HCEC 1CT (cell line): ENCODE results near the gene CDC40.
"Not testable (repeated sequence)": the region's sequence is repeated elsewhere in the genome, so short reads cannot be mapped to it uniquely, and the experiment has no call there.

Source experiments
- DNase-seq: peaks from one replicate; pipeline ENCODE4 v3.0.0-alpha.2; 2017

Gene CDC40

DNA sequence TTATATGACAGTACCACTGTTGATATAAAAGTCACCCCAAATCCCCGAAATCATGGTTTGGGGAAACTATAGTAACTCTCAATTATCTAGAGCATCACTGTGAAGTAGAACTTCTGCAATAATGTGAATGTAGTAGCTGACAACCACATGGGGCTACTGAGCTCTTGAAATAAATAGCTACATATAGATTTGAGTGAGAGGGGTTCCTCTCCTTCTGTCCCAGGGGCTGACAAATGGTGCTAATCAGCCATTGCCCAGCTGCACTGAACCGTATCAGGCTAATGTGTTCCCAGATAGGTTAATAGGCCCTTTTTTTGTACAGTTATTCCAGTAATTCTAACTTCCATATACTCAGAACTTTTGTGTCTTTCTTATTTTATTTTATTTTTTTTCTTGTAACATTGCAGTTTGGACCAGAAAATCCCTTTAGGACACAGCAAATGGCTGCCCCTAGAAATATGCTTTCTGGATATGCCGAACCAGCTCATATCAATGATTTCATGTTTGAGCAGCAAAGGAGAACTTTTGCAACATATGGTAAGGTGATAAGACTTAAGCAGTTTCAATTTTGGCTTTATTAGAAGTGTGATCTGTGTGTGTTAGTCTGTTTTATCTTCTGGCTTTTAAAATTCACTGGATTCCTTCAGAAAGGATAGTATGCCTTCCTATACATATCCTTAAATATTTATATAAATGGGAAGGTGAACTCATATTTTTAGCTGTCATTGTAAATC, 21.1 kb downstream of the CDC40 start:
- DNase-seq: no peak

DNA sequence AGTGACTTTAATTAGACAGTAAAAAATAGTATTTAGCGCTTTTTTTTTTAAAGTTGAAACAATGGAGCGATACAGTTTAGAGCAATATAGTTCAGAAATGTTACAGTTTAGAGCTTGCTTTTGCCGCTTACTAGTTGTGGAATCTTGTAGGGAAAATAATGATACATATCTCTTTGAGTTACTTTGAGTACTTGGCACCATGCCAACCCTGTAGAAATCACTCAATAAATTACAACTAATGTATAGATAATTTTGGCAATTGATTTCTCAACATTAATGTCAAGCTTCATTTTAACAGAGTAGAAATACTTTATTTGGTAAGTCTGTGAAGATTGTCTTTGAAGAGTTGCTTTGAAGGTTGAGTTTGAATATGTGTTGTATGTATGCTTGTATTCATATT, 27.4 kb downstream of the CDC40 start:
- DNase-seq: no peak

DNA sequence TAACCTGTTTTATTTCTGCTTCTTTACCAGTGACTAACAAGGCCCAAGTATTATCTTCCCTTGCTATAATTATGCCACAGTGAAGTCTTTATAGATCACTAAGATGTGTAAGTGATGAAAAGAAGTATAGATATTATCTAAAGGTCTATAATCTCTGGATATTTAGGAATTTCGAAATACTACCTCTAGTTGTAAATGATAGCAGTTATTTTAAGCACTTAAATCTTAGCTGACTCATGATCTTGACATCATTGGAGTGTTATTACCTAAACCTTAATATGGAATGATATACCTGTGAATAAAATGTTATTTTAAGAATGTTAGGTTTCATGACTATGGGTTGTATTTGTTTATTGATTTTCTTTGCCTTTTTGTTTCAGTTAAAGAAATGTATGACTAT, 31.5 kb downstream of the CDC40 start:
- DNase-seq: no peak

DNA sequence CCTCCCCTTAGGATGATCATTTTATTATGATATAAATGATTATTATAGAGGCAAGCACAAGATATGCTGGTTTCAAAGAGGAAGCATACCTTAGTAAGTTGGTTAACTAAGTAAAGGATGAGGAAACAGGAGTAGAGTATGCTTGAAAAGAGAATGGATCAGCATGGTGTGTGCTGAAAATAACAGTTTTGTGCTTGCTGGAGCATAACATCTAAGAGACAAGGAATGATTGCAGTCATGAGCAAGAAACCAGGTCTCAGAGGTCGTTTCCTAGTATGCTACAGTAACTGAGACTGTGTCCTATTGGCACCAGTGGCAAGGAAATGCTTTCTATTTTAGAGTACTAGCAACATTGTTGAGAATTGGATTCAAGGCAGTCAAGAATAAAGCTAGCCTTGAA, 34.1 kb downstream of the CDC40 start:
- no peak for DNase-seq

DNA sequence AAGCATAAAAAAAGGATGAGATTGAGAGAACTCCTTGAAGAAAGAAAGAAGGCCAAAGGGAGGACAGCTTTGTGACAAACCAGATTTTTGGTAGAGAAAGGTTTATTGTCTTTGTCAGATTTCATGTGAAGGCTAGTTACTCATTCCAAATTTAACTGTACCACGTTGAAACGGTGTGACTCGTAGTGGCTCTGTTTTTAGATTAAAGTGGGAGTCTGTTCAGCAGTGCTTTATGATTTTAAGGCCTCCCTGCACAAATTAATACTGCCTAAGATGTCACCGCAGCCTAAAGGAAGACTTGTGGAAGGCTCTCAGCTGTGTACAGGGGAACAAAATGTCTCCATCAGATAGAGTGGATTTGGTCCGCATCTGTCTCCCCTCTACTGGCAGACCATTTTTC, 35.9 kb downstream of the CDC40 start:
- no peak for DNase-seq

DNA sequence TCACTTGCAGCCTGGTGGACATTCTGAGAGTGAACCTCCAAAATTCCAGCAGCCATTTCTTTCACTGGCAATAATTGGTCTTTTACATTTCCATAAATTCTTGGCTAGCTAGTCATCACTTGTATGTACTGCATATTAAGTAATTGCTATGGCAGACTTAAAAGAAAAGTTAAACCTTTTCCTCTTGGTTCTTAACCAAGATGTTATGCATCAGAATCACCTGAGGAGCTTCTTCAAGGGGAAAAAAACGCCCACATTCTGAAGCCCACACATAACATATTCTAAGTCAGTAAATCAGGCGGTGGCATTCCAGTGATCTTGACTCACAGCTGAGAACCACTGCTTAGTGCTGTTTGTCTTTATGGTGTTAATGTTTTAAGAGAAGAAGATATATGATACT, 37.0 kb downstream of the CDC40 start:
- peak; percentile 40 for DNase-seq

DNA sequence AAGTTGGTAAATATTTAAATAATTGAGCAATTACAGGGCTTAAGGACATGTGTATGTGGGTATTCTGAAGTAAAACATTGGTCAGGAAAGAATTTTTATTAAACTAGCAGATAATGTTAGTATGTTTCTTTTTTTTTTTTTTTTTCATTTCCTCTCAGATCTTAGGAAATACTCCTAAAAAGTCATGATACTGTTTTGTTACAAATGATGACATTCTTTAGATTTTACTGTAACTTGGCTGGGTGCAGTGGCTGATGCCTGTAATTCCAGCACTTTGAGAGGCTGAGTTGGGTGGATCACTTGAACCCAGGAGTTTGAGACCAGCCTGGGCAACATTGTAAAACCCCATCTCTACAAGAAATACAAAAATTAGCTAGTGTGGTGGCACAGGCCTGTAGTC, 41.5 kb downstream of the CDC40 start:
- DNase-seq: no peak

DNA sequence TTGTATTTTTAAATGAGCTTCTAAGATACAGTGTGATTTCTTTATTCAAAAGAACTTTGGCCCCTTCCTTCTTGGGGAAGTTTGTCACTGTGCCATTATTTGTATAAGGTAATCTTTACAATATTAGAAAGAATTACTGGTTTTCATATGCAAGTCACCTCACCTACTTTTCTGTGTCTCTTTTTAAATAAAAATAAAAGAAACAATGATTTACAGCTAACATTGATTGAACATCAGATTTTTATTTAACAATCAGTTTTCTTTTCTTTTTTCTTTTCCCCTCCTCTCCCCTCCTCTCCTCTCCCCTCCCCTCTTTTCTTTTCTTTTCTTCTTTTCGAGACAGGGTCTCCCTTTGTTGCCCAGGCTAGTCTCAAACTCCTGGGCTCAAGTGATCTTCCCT, 46.0 kb downstream of the CDC40 start:
- DNase-seq: no peak

DNA sequence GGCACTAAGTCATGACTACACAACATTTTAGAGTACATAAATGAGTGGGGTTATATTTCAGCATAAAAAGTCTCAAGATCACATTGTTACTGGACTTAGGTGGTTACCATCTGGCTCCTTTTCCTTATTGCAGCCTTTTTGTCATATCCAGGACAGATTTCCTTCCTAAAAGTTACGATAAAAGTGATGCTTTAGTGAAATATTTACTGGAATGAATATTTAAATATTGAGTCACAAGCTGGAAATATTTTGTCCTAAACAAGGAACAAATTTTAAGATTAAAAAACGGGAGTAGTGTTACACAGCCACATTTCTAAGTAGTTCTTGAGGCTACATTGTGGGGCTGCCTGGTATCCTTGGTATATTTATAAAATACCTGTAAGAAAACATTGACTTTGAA, 52.2 kb downstream of the CDC40 start:
- DNase-seq: peak; percentile 73

DNA sequence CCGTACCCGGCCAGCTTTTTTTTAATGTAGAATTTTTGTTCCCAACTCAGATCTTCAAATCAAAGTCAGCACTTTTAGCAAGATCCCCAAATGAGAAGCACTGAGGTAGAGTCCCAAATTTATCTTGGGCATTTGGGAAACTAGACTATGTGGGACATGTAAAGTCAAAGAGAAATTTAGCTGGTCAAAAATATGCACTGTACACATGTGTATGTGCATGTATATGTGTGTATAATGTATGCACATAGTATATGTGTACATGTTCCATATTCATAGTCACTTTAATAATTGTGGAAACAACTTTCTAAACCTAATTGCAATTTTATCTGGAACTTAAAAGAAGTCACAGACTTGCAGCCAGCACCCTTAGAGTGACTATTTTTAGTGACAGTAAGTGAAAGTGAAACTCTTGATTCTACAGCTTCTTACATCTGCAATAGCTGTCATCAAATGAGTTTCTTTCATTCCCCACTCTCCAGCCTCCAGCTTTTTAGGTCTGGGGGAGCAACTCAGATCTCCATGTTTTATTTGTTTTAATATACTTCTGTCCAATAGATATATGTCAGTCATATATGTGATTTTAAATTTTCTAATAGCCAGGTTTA, 53.6 kb downstream of the CDC40 start:
- no peak for DNase-seq

DNA sequence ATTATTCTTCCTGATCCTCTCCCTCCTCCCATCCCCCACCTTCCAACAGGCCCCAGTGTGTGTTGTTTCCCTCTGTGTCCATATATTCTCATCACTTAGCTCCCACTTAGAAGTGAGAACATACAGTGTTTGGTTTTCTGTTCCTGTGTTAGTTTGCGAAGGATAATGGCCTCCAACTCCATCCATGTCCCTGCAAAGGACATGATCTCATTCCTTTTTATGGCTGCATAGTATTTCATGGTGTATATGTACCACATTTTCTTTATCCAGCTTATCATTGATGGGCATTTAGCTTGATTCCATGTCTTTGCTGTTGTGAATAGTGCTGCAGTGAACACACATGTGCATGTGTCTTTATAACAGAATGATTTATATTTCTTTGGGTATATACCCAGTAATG, 55.8 kb downstream of the CDC40 start:
- DNase-seq: not testable (repeated sequence)

DNA sequence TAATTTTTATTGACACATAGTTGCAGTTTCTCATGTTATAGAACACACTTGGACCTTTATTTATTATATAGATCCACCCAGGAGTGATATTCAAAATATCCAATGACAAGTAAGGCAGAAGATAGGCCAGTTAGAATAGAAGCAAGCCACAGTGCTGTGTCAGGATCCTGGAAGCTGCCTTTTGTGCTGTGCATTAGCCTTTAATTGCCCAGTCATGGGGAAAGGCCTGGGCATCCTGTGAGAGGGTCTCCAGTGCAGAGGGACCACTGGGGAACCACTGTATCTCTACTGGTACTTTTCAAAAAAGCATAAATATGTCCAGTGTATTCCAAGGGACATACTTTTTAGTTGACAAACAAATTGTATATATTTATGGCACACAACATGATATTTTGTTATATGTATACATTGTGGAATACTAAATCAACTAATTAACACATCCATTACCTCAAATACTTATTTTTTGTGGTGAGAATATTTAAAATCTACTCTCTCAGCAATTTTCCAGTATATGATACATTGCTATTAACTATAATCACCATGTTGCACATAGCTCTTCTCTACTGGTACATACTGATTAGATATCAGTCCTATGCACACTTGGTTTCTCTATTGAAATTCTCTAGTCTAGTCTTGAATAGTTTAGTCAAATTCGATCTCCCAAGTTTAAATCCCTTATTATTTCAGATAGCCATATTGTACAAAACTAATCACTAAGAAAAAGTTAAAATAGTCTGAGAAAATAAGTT, 59.5 kb downstream of the CDC40 start:
- no peak for DNase-seq

DNA sequence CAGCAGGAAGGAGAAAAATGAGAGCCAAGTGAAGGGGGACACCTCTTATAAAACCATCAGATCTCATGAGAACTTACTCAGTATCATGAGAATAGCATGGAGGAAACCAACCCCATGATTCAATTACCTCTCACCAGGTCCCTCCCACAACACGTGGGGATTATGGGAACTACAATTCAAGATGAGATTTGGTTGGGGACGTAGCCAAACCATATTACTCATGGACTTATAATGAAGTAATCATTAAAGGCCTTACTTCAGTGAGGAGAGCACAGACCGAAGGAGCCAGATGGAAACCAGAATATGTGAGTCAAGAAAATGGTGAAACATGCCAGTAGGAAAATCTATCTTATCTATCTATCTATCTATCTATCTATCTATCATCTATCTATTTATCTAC, 64.4 kb downstream of the CDC40 start:
- DNase-seq: peak; percentile 12

DNA sequence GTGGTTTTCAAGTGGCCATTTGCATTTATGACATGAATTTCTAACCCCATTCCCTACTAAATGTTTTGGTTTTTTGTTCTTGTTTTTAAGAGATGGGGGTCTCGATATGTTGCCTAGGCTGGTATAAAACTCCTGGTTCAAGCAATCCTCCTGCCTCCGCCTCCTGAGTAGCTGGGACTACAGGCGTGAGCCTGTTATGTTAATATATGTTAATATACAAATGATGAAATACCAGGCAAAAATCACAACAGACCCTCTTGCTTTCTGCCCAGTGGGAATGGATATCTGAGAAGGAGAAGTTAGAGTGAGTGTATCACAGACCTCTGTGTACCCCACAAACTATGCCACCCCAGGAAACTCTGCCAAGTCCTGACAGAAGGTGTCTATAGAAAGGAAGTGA, 66.2 kb downstream of the CDC40 start:
- no peak for DNase-seq

DNA sequence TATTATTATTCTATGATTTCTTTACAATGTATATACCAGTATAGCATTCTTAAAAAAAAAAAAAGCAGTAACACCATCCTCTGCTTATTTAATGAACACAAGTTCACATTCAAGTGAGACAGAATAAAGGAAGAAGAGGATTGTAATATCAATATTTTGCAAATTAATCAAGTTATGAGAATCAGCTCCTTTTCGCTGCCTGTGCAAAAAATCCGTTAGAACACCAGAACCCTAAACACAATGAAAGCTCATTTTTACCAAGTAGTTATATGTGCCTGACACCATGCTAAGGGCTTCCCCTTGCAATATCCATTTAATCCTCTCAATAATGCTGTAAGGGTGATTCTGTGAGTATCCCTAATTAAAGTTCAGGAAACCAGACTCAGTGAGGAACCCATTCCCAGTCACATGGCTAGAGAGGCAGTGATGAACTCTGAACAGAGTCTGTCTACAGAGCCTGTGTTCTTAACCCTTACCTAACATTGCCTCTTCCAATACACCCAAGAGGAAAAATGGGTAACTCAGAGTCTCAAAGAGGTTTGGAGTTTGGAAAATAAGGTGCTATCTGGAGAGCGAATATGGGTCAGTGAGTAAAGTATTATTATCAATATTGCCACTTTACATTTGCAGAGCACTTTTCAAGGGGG, 66.8 kb downstream of the CDC40 start:
- no peak for DNase-seq

DNA sequence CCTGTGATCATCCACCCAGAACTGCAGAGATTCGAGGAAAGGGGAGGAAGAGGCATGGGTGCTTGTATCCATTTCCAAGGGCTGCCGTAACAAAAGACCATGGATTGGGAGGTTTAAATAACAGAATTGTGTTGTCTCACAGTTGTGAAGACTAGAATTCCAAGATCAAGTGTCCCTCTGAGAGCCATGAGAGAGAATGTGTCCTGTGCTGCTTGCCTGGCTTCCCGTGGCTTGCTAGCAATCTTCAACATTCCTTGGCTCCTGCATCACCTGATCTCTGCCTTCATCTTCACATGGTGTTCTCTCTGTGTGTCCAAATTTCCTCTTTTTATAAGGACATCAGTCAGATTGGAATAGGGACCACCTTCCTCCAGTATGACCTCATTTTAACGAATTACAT, 69.8 kb downstream of the CDC40 start:
- DNase-seq: no peak

DNA sequence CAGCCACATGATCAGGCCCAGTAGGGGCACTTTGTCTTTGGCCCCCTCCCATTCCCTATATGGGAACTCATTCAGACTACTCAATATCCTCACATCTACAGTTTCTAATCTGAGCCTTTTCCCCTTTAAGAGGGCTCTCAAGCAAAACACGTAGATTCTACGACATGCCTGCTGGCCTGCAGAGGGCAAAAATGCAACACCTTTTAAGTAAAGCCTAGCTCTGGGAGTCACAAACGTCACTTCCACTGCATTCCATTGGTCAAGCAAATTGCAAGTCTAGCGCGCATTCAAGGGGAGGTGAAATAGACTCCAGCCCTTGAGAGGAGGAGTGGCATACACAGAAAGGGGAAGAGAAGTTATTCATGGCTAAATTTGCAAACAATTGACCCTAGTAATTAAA, 70.6 kb downstream of the CDC40 start:
- no peak for DNase-seq

DNA sequence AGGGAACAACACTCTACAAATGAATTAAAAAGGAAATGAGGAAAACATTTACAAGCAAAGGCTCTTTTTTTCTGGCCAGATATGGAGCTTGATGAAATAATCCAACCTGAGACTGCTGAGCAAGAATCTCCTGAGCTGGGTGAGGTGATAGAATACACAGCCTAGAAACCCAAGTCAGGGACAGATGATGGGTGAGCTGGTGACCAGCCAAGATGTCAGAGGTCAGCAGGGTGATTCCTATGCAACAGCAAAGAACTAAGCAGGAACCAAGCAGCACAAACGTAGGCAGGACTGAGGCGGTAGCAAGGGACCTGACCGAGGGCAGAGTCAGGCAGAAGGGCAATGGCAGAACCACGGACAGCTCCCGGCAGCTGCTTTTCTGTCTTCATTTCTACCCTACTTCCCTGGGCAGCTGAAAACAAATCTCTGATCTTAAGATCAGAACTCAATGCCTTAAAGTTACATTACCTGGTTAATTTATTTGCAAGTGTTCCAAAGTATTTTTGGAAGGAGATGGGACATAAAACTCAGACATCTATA, 75.1 kb downstream of the CDC40 start:
- DNase-seq: no peak

DNA sequence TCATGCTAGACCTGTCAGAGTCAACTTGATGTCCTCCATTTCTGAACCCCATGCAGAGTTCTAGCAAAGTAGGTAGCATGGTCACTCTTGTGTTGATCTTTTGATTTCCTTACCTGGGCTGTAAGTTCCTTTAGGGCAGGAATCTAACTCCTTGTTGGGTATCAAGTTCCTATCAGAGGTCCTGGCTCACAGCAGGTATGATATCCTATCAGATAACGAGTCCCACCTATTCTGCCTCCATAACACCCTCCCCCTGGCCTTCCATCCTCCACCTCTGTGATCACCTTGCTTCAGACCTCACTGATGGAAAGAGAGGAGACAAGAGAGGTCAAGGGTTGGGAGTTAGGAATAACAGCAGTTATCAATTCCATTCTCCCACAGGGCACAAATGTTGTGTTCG, 76.1 kb downstream of the CDC40 start:
- DNase-seq: no peak

DNA sequence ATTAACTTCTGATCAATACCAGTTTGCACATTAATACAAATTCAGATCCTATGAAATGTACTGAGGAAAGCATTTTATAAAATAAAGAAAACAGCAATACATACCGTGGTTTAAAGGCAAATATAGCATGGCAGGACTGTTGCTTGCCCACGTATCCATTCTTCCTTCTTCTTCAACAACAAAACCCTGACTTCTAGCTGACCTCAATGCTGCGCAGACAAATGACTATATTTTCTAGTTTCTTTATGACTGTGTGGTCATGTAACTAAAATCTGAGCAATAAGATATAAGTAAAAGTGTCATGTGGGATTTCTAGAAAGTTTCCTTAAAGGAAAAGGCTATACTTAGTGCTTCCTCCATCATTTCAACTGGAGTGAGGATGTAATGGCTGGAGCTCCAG, 85.0 kb downstream of the CDC40 start:
- no peak for DNase-seq

DNA sequence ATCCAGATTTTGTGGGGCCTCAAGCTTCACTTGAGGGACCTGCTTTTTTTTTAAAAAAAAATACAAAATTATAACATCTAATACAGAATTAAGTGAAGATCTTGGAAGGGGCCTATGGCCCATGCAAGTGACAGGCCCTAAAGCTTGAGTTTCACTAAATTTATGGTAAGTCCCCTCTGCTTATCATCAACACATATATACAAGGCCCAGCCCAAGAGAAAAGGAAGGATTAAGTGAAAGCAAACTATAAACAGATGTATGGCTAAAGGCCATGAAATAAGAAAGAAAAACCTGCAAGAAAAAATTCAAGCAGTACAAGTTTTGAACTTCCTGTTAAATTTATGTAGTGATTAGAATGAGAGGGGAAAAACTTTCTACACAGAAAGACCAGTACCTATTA, 86.8 kb downstream of the CDC40 start:
- DNase-seq: no peak

DNA sequence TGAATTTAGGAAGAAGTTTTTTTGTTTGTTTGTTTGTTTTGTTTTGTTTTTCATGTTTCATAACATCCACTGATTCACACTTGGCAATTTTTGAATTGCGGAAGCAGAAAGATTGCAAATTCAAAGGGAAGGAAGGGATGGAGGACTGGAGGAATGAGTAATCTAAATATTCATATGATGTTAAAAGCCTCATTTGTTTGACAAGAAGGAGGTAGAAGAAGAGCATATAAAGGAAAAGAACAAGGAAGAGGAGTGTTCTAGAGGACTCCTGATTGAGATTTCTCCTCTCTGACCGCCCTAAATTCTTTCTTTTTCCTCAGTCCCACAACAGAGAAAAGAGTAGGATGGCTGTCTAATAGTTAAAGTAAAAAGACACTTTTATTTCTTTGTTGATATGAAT, 89.4 kb downstream of the CDC40 start:
- DNase-seq: no peak

DNA sequence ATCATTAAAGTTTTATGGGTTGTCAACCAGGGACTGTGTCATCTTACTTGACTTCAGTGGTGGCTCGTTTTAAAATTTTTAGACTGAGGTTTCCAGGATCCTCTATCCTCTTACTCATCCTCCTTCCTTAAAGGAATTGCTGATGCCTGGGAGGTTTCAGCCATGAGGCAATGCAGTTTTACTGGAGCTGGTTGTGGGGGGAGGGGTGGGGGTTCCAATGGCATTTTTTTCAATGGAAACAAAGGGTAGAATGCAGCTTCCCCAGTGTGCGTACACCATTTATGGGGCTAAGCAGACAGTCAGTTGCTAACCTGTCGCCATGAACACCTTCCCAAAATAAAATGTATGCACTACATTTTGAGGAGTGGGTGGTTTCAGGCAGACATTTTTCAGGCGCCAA, 89.9 kb downstream of the CDC40 start:
- peak; percentile 6 for DNase-seq

DNA sequence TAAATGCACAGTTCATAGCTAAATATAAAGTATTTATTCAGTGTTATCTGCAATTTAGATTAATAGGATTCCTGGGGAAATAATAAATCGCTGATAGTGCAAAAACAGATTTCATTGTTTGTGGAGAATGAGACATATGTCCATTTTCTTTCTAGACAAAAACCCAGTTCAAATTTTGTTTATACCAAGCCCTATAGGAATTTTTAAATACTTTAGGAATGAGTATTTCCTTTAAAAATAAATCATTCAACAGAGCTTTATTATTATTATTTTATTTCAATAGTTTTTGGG, 91.5 kb downstream of the CDC40 start:
- no peak for DNase-seq
